ENCODE measurements around the gene SLAIN2.
"Not testable (repeated sequence)": the region's sequence is repeated elsewhere in the genome, so short reads cannot be mapped to it uniquely, and the experiment has no call there.

The SLAIN2 gene

GRCh38 chr4:48314746-48315145, 26.6 kb upstream of the SLAIN2 start:
- H3K9me3 ChIP-seq (ENCODE audit: control insufficient read depth, insufficient read depth, low read depth, low read length); H3K27ac ChIP-seq (ENCODE audit: low read depth, low read length); H3K4me1 ChIP-seq (ENCODE audit: control insufficient read depth, insufficient read depth, low read length); H3K27me3 ChIP-seq (ENCODE audit: control insufficient read depth, insufficient read depth, low read length); H3K36me3 ChIP-seq (ENCODE audit: control insufficient read depth, insufficient read depth, low read length); H3K9ac ChIP-seq (ENCODE audit: low read length); H3K4me3 ChIP-seq (ENCODE audit: low read depth, low read length): not testable (repeated sequence)

GRCh38 chr4:48315728-48316630, 25.4 kb upstream of the SLAIN2 start:
- H3K4me1 ChIP-seq (ENCODE audit: control insufficient read depth, insufficient read depth, low read length): no peaks in the 10 kb centered on the region
- no peaks in the 10 kb centered on the region for H3K9me3 ChIP-seq (ENCODE audit: control insufficient read depth, insufficient read depth, low read depth, low read length)
- H3K36me3 ChIP-seq (ENCODE audit: control insufficient read depth, insufficient read depth, low read length): no peaks in the 10 kb centered on the region
- H3K9ac ChIP-seq (ENCODE audit: low read length): no peak overlapping the region
- H3K27ac ChIP-seq (ENCODE audit: low read depth, low read length): no peak overlapping the region
- no peak overlapping the region for H3K4me3 ChIP-seq (ENCODE audit: low read depth, low read length)
- H3K27me3 ChIP-seq (ENCODE audit: control insufficient read depth, insufficient read depth, low read length): no peaks in the 10 kb centered on the region

DNA sequence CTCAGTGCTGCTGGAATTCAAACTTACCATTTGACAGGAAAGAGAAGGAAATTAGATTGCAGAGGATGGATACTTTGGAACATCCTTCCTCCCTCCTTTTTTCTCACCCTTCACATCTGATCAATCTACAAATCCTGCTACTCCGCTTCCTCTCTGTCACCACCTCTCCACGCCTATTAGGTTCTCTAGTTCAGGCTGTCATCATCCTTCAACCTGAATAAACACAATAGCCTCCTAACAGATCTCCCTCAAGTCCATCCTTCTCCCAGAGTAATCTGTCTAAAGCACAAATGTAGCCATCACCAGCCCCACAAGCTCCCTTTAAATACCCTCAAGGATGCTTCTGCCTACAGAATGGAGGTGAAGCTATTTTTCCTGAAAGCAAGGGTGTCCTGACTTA, 20.0 kb upstream of the SLAIN2 start:
- H3K4me3 ChIP-seq (ENCODE audit: low read depth, low read length): no peak overlapping the region
- H3K27me3 ChIP-seq (ENCODE audit: control insufficient read depth, insufficient read depth, low read length): no peaks in the 10 kb centered on the region
- H3K27ac ChIP-seq (ENCODE audit: low read depth, low read length): no peak overlapping the region
- H3K36me3 ChIP-seq (ENCODE audit: control insufficient read depth, insufficient read depth, low read length): no peaks in the 10 kb centered on the region
- no peak overlapping the region for H3K9ac ChIP-seq (ENCODE audit: low read length)
- H3K9me3 ChIP-seq (ENCODE audit: control insufficient read depth, insufficient read depth, low read depth, low read length): no peaks in the 10 kb centered on the region
- H3K4me1 ChIP-seq (ENCODE audit: control insufficient read depth, insufficient read depth, low read length): no peaks in the 10 kb centered on the region

DNA sequence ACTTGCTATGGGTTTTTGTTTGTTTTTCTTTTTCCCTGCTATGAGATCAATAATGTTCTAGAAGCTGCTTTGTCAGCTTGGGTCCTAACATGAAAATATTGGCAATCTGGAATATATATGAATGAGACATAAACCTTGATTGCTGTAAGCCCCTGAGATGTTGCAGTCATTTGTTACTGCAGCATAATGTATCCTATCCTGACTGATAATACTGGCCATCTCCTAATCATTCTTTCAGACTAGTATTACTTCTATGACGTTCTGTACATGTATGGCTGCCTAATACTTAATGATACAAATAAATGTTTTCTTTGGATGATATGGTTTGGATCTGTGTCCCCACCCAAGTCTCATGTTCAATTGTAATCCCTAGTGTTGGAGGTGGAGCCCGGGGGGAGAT, 19.3 kb upstream of the SLAIN2 start:
- H3K4me3 ChIP-seq (ENCODE audit: low read depth, low read length): no peak overlapping the region
- no peak overlapping the region for H3K9ac ChIP-seq (ENCODE audit: low read length)
- no peaks in the 10 kb centered on the region for H3K27me3 ChIP-seq (ENCODE audit: control insufficient read depth, insufficient read depth, low read length)
- no peaks in the 10 kb centered on the region for H3K36me3 ChIP-seq (ENCODE audit: control insufficient read depth, insufficient read depth, low read length)
- no peak overlapping the region for H3K27ac ChIP-seq (ENCODE audit: low read depth, low read length)
- no peaks in the 10 kb centered on the region for H3K4me1 ChIP-seq (ENCODE audit: control insufficient read depth, insufficient read depth, low read length)
- no peaks in the 10 kb centered on the region for H3K9me3 ChIP-seq (ENCODE audit: control insufficient read depth, insufficient read depth, low read depth, low read length)

DNA sequence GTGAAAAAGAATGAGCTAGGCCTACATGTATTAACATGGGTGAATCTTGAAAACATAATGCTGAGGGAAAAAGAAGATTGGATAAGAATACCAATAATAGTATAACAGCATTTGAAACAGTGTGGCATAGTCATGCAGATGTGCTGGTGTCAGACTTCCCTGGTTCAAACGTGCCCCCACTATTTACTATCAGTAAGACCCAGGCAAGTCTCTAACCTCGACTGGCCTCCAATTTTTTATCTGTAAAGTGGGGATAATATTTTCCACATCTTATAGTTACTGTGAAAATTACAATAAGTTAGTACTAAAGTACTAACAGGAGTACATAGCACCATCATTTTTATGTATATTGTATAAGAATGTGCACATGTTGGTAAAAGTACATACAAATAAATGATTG, 17.0 kb upstream of the SLAIN2 start:
- Histone ChIP-seq H3K27ac (ENCODE audit: low read depth, low read length) (no peak overlapping the region), H3K4me1 (ENCODE audit: control insufficient read depth, insufficient read depth, low read length) (no peaks in the 10 kb centered on the region), H3K36me3 (ENCODE audit: control insufficient read depth, insufficient read depth, low read length) (no peaks in the 10 kb centered on the region), H3K9me3 (ENCODE audit: control insufficient read depth, insufficient read depth, low read depth, low read length) (no peaks in the 10 kb centered on the region), H3K9ac (ENCODE audit: low read length) (no peak overlapping the region), H3K4me3 (ENCODE audit: low read depth, low read length) (no peak overlapping the region), H3K27me3 (ENCODE audit: control insufficient read depth, insufficient read depth, low read length) (no peaks in the 10 kb centered on the region)

GRCh38 chr4:48329193-48329592, 12.1 kb upstream of the SLAIN2 start:
- Histone ChIP-seq H3K36me3 (ENCODE audit: control insufficient read depth, insufficient read depth, low read length) (no peaks in the 10 kb centered on the region), H3K27ac (ENCODE audit: low read depth, low read length) (no peak overlapping the region), H3K27me3 (ENCODE audit: control insufficient read depth, insufficient read depth, low read length) (no peaks in the 10 kb centered on the region), H3K4me3 (ENCODE audit: low read depth, low read length) (no peak overlapping the region), H3K9me3 (ENCODE audit: control insufficient read depth, insufficient read depth, low read depth, low read length) (no peaks in the 10 kb centered on the region), H3K9ac (ENCODE audit: low read length) (no peak overlapping the region), H3K4me1 (ENCODE audit: control insufficient read depth, insufficient read depth, low read length) (no peaks in the 10 kb centered on the region)

- Histone ChIP-seq H3K4me3 (ENCODE audit: low read depth, low read length) (no peak overlapping the region), H3K9ac (ENCODE audit: low read length) (no peak overlapping the region), H3K9me3 (ENCODE audit: control insufficient read depth, insufficient read depth, low read depth, low read length) (no peaks in the 10 kb centered on the region), H3K36me3 (ENCODE audit: control insufficient read depth, insufficient read depth, low read length) (no peaks in the 10 kb centered on the region), H3K27me3 (ENCODE audit: control insufficient read depth, insufficient read depth, low read length) (no peaks in the 10 kb centered on the region), H3K4me1 (ENCODE audit: control insufficient read depth, insufficient read depth, low read length) (no peaks in the 10 kb centered on the region), H3K27ac (ENCODE audit: low read depth, low read length) (no peak overlapping the region)
Observed at GRCh38 chr4:48329976-48330375, 11.4 kb upstream of the SLAIN2 start.

GRCh38 chr4:48331577-48332330, 9.6 kb upstream of the SLAIN2 start:
- Histone ChIP-seq H3K27me3 (ENCODE audit: control insufficient read depth, insufficient read depth, low read length) (no peaks in the 10 kb centered on the region), H3K4me1 (ENCODE audit: control insufficient read depth, insufficient read depth, low read length) (no peaks in the 10 kb centered on the region), H3K36me3 (ENCODE audit: control insufficient read depth, insufficient read depth, low read length) (no peaks in the 10 kb centered on the region), H3K4me3 (ENCODE audit: low read depth, low read length) (no peak overlapping the region), H3K27ac (ENCODE audit: low read depth, low read length) (no peak overlapping the region), H3K9ac (ENCODE audit: low read length) (no peak overlapping the region), H3K9me3 (ENCODE audit: control insufficient read depth, insufficient read depth, low read depth, low read length) (no peaks in the 10 kb centered on the region)

- Histone ChIP-seq H3K9ac (ENCODE audit: low read length) (no peak overlapping the region), H3K4me3 (ENCODE audit: low read depth, low read length) (no peak overlapping the region), H3K9me3 (ENCODE audit: control insufficient read depth, insufficient read depth, low read depth, low read length) (no peaks in the 10 kb centered on the region), H3K4me1 (ENCODE audit: control insufficient read depth, insufficient read depth, low read length) (no peaks in the 10 kb centered on the region), H3K27me3 (ENCODE audit: control insufficient read depth, insufficient read depth, low read length) (no peaks in the 10 kb centered on the region), H3K27ac (ENCODE audit: low read depth, low read length) (no peak overlapping the region), H3K36me3 (ENCODE audit: control insufficient read depth, insufficient read depth, low read length) (no peaks in the 10 kb centered on the region)
Observed at GRCh38 chr4:48332661-48333060, 8.7 kb upstream of the SLAIN2 start.

DNA sequence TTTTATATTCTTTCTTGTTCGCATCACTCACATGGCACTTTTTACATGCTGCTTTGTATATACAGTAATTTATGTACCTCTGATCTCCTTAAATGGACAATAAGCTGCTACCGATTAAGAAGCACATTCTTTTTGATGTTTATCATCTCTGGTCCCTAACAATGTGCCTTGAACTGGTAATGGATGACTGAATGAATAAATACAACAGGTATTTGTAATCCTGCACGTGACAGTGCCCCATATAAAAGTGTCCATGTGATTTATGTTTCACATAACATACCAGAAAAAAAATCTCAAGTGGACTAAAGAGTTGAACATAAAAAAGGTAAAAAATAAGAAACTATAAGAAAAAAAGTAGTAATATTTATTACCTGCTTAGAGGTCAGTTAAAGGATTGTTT, 7.7 kb upstream of the SLAIN2 start:
- Histone ChIP-seq H3K9ac (ENCODE audit: low read length) (no peak overlapping the region), H3K9me3 (ENCODE audit: control insufficient read depth, insufficient read depth, low read depth, low read length) (no peaks in the 10 kb centered on the region), H3K4me1 (ENCODE audit: control insufficient read depth, insufficient read depth, low read length) (no peaks in the 10 kb centered on the region), H3K4me3 (ENCODE audit: low read depth, low read length) (no peak overlapping the region), H3K27me3 (ENCODE audit: control insufficient read depth, insufficient read depth, low read length) (no peaks in the 10 kb centered on the region), H3K27ac (ENCODE audit: low read depth, low read length) (no peak overlapping the region), H3K36me3 (ENCODE audit: control insufficient read depth, insufficient read depth, low read length) (no peaks in the 10 kb centered on the region)

GRCh38 chr4:48334236-48334635, 7.1 kb upstream of the SLAIN2 start:
- Histone ChIP-seq H3K4me1 (ENCODE audit: control insufficient read depth, insufficient read depth, low read length) (peaks cover under 1% of the 10 kb centered on the region; the same call in 1 of the 2 replicates), H3K36me3 (ENCODE audit: control insufficient read depth, insufficient read depth, low read length) (no peaks in the 10 kb centered on the region), H3K9ac (ENCODE audit: low read length) (no peak overlapping the region), H3K27ac (ENCODE audit: low read depth, low read length) (no peak overlapping the region), H3K9me3 (ENCODE audit: control insufficient read depth, insufficient read depth, low read depth, low read length) (no peaks in the 10 kb centered on the region), H3K27me3 (ENCODE audit: control insufficient read depth, insufficient read depth, low read length) (no peaks in the 10 kb centered on the region), H3K4me3 (ENCODE audit: low read depth, low read length) (no peak overlapping the region)
